Uterus (tissue), 4 donors: ENCODE measurements around the gene CFAP20DC. TPM values are rescaled to one million over a fixed set of nuclear protein-coding genes. Genes with fewer than 3 reads are reported as not detected.

Source experiments
- DNase-seq, 2 donors: peaks; one replicate each; pipeline ENCODE4 v3.0.0-alpha.2; 2019 to 2020
- H3K27ac ChIP-seq, 2 donors: fragments of 200-600 bp; sonication (generic); 1 replicate in 1 of 2; 2 replicates in 1 of 2; pipeline ENCODE4 v1.5.1; 2016 to 2018
- H3K27me3 ChIP-seq, 2 donors: fragments of 200-600 bp; sonication (generic); one replicate each; pipeline ENCODE4 v1.5.1; 2018 to 2019; ENCODE audit warnings: control low read depth in 1 of 2
- H3K36me3 ChIP-seq, 2 donors: fragments of 200-600 bp; sonication (generic); one replicate each; pipeline ENCODE4 v1.5.1; 2019; ENCODE audit warnings: control low read depth in 1 of 2
- H3K4me1 ChIP-seq, 2 donors: fragments of 200-600 bp; sonication (generic); one replicate each; pipeline ENCODE4 v1.5.1; 2018 to 2019; ENCODE audit warnings: control low read depth in 1 of 2
- H3K4me3 ChIP-seq, 2 donors: fragments of 200-600 bp; sonication (generic); 1 replicate in 1 of 2; 2 replicates in 1 of 2; pipeline ENCODE4 v1.5.1; 2018 to 2019; ENCODE audit warnings: mild to moderate bottlenecking in 1 of 2
- H3K9me3 ChIP-seq, 2 donors: fragments of 200-600 bp; sonication (generic); one replicate each; pipeline ENCODE4 v1.5.1; 2019; ENCODE audit warnings: control low read depth in 1 of 2
- POLR2A ChIP-seq, 2 donors: fragments of 450-650 bp; IDR thresholded peaks; one replicate each; pipeline ENCODE4 v1.6.1; 2016; ENCODE audit warnings: antibody characterized with exemption in 2 of 2, mild to moderate bottlenecking in 1 of 2, moderate library complexity in 1 of 2
- intact Hi-C: fragments of 100-400 bp; cut with DNase I; formaldehyde crosslinking; loops from one replicate; pipeline ENCODE4 v1.15.1; 2023; ENCODE audit warnings: low total_unique reads
- total RNA-seq, 4 donors: library from RNA; depleted of rRNA in 3 of 4; stranded (reverse); fragments of >200 nt in 3 of 4; gene quantifications; one replicate each; pipeline versions ENCODE4 v1.1.0 to v1.2.4, GENCODE V29; 2014 to 2023
- TF ChIP-seq, protein P1 (sequence below), 4 experiments: fragments of 200-600 bp in 2 of 4; fragments of 450-650 bp in 2 of 4; sonication (generic) in 2 of 4; IDR thresholded peaks; one replicate each; pipeline ENCODE4 v1.5.1; 2016 to 2019; ENCODE audit warnings: antibody characterized with exemption in 4 of 4, mild to moderate bottlenecking in 2 of 4, moderate library complexity in 1 of 4
- donor health status: DM: yes; HTN: yes; CAD: no.

CFAP20DC gene
- total RNA-seq, 4 donors from 2014 or later = under 0.01 to 5.1 TPM; not detected in 2

- Histone ChIP-seq H3K4me3 (no peak overlapping the region), H3K27me3 (no peaks in the 10 kb centered on the region), H3K9me3 (no peaks in the 10 kb centered on the region), H3K4me1 (no peaks in the 10 kb centered on the region), H3K27ac (no peak overlapping the region), H3K36me3 (no peaks in the 10 kb centered on the region)
- intact Hi-C loops = no loop called here
- TF ChIP-seq POLR2A (IDR thresholded peaks at IDR 0.05) = no peak
- TF ChIP-seq, protein P1, sequence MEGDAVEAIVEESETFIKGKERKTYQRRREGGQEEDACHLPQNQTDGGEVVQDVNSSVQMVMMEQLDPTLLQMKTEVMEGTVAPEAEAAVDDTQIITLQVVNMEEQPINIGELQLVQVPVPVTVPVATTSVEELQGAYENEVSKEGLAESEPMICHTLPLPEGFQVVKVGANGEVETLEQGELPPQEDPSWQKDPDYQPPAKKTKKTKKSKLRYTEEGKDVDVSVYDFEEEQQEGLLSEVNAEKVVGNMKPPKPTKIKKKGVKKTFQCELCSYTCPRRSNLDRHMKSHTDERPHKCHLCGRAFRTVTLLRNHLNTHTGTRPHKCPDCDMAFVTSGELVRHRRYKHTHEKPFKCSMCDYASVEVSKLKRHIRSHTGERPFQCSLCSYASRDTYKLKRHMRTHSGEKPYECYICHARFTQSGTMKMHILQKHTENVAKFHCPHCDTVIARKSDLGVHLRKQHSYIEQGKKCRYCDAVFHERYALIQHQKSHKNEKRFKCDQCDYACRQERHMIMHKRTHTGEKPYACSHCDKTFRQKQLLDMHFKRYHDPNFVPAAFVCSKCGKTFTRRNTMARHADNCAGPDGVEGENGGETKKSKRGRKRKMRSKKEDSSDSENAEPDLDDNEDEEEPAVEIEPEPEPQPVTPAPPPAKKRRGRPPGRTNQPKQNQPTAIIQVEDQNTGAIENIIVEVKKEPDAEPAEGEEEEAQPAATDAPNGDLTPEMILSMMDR (IDR thresholded peaks at IDR 0.05) = no peak
- DNase-seq = no peak
Measured at GRCh38 chr3:58798312-58798711, 251.5 kb downstream of the CFAP20DC start.

- intact Hi-C loops = no loop called here
- no peaks in the 10 kb centered on the region for H3K9me3 ChIP-seq
- TF ChIP-seq, protein P1 (IDR thresholded peaks at IDR 0.05) = no peak
- no peak for TF ChIP-seq POLR2A (IDR thresholded peaks at IDR 0.05)
Measured at GRCh38 chr3:58794750-58795149, 255.1 kb downstream of the CFAP20DC start.

GRCh38 chr3:58793938-58794337, 255.9 kb downstream of the CFAP20DC start:
- Histone ChIP-seq H3K4me1 (no peaks in the 10 kb centered on the region), H3K27ac (no peak overlapping the region), H3K36me3 (no peaks in the 10 kb centered on the region), H3K27me3 (no peaks in the 10 kb centered on the region), H3K4me3 (no peak overlapping the region), H3K9me3 (no peaks in the 10 kb centered on the region)
- DNase-seq = no peak
- intact Hi-C loops = no loop called here
- TF ChIP-seq, protein P1 (IDR thresholded peaks at IDR 0.05) = no peak
- no peak for TF ChIP-seq POLR2A (IDR thresholded peaks at IDR 0.05)

More at GRCh38 chr3:58794750-58795149, 255.1 kb downstream of the CFAP20DC start:
- no peak for DNase-seq
- Histone ChIP-seq H3K36me3 (no peaks in the 10 kb centered on the region), H3K4me1 (no peaks in the 10 kb centered on the region), H3K27me3 (no peaks in the 10 kb centered on the region), H3K27ac (no peak overlapping the region), H3K4me3 (no peak overlapping the region)

DNA sequence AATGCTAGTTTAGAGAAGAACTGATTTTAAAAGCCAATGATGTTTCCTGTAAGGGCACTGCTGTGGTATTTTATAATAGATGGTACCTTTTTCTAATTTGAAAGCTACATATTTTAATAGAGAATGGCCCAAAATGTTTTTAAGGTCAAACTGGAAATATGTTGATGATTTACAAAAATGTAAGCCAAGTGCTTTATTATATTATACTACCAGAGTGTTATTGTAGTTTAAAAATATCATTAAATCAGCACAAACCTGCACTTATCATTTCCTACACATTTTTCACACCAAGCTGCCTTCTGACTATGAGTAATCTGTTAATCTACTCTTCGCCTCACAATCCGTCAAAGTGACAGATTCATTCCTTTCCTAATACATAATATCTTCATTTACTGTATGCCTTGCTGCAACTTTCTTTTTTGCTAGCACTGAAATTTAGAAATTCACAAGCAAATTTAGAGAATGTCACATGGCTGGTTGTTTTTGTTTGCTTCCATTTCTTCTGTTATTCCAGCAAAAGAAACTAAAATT, 256.8 kb downstream of the CFAP20DC start:
- intact Hi-C loops = no loop called here

DNA sequence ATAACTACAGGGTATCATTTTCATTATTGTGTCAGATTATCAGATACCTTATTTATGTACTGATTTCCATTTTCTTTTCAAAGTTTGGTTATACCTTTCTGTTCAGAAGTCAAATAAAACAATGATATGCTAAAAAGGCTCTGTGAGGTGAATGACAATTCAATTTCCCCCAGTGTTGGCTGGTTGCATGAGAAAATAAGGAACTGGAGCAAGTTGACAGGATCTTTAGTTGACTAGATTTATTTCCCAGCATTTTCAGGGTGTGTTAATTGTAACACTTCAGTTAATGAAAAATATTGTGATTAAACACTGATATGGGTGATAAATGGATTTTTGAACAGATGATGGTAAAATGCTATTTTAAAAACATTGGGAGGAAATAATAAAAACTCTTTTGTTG, 260.4 kb downstream of the CFAP20DC start:
- Histone ChIP-seq H3K36me3 (no peaks in the 10 kb centered on the region), H3K9me3 (no peaks in the 10 kb centered on the region), H3K4me3 (no peak overlapping the region), H3K4me1 (no peaks in the 10 kb centered on the region), H3K27me3 (no peaks in the 10 kb centered on the region), H3K27ac (no peak overlapping the region)
- intact Hi-C loops = no loop called here
- no peak for DNase-seq
- TF ChIP-seq, protein P1 (IDR thresholded peaks at IDR 0.05) = no peak
- no peak for TF ChIP-seq POLR2A (IDR thresholded peaks at IDR 0.05)

More for the DNA sequence above, 256.8 kb downstream of the CFAP20DC start:
- Histone ChIP-seq H3K27ac (no peak overlapping the region), H3K4me3 (no peak overlapping the region), H3K27me3 (no peaks in the 10 kb centered on the region), H3K4me1 (no peaks in the 10 kb centered on the region), H3K9me3 (no peaks in the 10 kb centered on the region), H3K36me3 (no peaks in the 10 kb centered on the region)
- no peak for DNase-seq
- no peak for TF ChIP-seq POLR2A (IDR thresholded peaks at IDR 0.05)
- TF ChIP-seq, protein P1 (IDR thresholded peaks at IDR 0.05) = no peak
